DMS114 treated with DMSO at 0.1 percent for 48 hours (cell line): ENCODE data around the gene KRT74.
A peak's percentile ranks its signal among the peaks of the same experiment; 100 is the strongest.
"Not testable (repeated sequence)": the region's sequence is repeated elsewhere in the genome, so short reads cannot be mapped to it uniquely, and the experiment has no call there.

ENCODE experiments used
- DNase-seq: peaks from one replicate; lab custom pipeline; 2025; ENCODE audit not compliant: unreplicated experiment; lab: John Stamatoyannopoulos, UW

The KRT74 gene

DNA sequence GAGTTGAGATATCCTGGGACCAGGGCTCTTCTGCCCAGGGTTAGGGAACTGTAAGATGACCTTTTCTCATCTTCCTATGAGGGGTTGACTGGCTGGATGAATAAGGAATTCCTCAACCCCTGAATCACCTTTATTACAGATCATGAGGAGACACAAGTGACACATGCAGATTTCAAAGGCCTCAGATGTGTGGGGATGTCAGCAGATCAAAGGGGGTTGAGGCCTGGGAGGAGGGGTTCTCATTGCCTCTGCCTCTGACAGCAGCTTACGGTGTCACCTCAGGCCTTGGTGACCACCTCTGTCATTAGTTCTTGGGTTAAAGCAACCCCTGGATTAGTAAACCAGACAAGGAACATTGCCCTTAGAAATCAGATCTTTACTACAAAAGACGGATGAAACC lies 29.7 kb upstream of the KRT74 start:
- no peak for DNase-seq

DNA sequence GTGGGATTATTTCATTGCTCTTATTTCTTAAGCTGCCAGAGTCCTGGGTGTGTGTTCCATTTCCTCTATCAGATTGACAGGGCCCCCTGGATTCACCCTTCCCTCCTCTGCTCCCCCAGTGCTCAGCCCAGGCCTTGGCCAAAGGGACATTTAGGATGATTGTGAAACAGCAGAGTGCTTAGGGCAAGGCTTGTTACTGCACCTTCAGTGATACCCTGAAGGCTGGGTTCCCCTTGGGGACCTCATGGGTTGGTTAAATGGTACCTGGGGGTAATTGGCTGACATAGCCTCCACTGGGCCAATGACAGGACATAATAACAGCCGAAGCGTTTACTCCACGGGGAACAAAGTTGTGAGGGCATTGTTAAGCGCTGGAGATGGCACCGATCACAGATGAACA lies 28.9 kb upstream of the KRT74 start:
- DNase-seq, result no peak

DNA sequence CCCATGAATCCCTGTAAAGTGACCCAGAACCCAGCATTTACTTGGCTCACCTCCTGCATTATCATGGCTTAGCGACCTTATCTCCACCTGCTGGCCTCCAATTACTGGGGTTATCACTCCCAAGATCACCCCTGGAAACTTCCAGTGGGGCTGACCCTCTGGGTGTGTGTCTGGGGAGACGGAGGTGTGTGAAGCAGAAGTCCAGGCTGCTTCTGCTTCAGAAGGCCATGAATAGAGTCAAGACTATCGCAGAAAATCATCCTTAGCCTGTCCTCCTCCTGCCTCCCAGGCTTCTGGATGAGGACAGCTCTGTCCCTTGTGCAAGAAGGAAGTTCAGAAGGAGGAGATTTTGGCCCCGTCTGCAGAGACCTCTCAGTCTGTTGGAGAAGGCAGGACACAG lies 28.0 kb upstream of the KRT74 start:
- DNase-seq, result no peak

DNA sequence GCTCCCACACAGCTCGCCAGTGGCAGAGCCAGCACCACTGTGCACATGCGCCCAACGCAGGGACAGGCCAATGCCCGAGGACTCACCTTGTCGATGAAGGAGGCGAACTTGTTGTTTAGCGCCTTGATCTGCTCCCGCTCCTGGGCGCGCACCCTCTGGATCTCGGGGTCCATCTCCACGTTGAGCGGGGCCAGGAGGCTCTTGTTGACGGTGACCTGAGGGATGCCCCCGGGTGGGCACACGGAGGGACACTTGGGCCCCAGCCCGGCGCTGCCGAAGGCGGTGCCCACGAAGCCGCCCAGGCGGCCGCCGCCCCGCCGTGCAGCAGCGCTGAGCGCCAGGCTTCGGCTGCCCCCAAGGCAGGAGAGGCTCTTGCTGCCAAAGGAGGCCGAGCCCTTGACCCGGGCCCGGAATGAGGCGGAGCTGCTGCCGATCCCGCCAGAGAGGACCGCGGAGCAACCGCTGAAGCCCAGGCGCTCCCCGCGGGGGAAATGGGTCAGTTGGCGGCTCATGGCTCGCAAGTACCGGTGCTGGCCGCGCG lies 27.4 kb upstream of the KRT74 start, which contains the start of gene KRT72:
Gene KRT72 (minus strand): TSS at position 523 of the 541 bp plus-strand sequence. CDS start 11 bp downstream, at position 512.
- DNase-seq, result no peak

DNA sequence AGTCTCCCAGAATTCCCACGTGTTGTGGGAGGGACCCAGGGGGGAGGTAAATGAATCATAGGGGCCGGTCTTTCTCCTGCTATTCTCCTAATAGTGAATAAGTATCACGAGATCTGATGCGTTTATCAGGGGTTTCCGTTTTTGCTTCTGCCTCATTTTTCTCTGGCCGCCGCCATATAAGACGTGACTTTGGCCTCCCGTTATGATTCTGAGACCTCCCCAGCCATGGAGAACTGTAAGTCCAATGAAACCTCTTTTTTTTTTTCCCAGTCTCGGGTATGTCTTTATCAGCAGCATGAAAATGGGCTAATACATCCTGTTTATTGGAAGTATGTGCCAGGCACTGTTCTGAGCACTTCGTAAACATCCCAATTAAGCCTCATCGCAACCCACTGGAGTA lies 26.8 kb upstream of the KRT74 start:
- DNase-seq, result no peak

DNA sequence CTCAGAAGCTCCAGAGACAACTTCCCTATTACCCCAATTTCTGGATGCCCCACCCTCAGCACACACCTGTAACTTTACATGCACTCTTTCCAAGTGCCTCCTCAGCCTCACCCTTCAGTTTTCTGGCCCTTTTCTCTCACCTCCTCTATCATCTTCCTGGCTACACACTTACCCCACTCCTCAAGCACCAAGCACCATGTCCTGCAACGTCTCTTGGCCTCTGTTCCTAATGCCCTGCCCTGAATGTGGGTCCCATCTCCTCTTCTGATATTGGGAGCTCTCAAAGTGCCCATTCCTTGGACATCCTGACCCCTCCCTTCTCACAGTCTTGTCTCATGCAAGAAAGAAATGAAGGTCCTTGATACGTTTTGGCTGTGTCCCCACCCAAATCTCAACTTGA lies 26.4 kb upstream of the KRT74 start:
- no peak for DNase-seq

DNA sequence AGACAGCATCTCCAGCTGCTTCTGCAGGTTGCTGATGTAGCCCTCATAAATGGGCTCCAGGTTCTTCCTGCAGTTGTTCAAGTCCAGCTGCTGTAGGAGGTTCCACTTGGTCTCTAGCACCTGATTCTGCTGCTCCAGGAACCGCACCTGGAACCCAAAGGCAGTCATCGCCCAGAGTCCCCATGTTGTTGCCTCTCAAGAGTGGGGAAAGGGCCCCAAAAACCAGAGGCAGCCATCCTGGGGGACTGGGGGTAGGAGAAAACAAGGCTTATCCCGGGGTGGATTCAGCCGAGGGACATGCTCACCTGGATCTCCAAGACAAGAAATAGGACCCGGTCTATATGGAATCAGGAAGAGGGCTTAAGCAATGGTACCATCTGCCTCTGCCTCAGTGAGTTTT lies 25.3 kb upstream of the KRT74 start:
- DNase-seq, result no peak

DNA sequence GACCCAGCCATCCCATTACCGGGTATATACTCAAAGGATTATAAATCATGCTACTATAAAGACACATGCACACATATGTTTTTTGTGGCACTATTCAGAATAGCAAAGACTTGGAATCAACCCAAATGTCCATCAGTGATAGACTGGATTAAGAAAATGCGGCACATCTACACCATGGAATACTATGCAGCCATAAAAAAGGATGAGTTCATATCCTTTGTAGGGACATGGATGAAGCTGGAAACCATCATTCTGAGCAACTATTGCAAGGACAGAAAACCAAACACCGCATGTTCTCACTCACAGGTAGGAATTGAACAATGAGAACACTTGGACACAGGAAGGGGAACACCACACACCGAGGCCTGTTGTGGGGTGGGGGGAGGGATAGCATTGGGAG lies 20.6 kb upstream of the KRT74 start:
- not testable (repeated sequence) for DNase-seq

DNA sequence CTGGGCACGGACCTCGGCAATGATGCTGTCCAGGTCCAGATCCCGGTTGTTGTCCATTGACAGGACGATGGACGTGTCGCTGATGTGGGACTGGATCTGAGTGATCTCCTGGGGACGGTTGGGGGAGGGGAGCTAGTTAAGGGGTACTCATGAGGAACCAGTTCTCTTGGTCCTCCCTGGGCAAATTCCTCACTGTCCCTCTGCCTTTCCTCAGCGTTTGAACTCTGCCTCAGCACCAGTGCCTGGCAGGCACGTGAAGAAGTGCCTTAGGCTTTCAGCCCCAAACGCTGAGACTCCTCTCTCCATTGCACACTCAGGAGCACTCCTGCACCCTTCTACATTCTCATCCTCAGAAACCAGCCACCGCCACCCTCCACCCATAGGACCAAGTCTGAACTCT lies 17.9 kb upstream of the KRT74 start:
- DNase-seq, result no peak

DNA sequence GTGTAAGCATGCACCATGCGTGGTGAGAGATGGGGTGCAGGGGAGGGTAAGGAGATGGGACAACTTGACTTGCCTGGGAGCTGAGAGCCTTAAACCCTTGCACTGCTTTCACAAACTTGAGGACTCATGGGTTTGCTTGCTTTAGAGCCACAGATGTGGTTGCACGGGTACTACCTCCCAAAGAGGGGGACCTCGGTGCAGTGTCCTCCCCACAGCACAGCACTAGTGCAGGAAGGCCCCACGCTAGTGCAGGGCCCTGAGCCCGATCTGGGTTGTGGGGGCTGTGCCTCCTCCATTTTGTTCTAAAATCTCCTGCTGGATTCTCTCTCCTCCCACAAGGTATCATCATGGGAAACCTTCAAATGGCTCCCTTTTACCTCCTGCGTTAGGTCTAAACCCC lies 16.4 kb upstream of the KRT74 start:
- DNase-seq, result no peak

DNA sequence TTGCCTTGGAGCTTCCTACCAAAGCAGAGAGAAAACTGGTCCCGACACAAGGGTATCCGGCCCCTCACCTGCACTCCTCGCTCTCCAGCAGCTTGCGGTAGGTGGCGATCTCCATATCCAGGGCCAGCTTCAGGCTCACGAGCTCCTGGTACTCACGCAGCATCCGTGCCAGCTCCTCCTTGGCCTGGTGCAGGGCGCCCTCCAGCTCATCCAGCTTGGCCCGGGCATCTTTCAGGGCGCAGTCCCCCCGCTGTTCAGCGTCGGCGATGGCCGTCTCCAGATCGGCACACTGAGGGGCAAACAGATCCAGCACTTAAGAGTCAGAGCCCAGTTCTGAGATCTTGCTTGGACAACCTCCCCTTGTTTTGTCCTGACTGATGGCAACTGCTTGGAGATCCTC lies 13.9 kb upstream of the KRT74 start:
- no peak for DNase-seq

DNA sequence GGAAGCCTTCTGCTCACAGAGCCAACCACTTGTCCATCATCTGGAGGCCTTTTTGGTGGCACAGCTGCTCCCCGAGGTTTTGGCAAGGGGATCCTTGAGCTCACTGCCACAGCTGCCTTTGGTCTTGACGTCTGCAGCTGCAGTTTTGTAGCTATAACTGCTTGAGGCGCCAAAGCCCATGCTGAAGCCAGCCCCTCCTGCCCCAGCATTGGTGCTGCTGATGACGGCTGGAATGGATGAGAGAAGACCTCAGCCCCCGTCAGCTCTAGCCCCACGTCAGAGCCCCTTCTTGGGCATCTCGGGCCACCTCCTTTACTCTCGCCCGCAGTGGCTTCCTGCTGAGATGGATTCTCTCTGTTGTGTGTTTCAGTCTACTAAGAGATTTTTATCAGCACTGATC lies 12.3 kb upstream of the KRT74 start:
- DNase-seq, result no peak

DNA sequence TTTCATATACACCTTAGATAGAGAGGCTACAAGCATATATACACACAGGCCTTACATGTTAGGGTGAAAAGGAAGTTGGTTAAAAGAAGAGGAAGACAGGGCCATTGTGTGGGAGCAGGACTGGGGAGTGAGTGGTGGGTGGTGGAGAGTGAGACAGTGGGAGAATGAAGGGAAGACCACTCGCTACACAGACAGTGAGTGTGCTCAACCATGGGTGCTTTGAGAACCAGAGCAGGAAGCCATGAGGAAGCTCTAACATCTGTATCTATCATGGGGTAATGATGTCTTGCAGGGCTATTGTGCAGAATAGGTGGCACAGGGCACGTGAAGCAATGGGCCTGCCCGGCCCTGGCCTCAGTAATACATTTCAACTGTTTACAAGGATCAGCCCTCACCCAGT lies 11.4 kb upstream of the KRT74 start:
- no peak for DNase-seq

DNA sequence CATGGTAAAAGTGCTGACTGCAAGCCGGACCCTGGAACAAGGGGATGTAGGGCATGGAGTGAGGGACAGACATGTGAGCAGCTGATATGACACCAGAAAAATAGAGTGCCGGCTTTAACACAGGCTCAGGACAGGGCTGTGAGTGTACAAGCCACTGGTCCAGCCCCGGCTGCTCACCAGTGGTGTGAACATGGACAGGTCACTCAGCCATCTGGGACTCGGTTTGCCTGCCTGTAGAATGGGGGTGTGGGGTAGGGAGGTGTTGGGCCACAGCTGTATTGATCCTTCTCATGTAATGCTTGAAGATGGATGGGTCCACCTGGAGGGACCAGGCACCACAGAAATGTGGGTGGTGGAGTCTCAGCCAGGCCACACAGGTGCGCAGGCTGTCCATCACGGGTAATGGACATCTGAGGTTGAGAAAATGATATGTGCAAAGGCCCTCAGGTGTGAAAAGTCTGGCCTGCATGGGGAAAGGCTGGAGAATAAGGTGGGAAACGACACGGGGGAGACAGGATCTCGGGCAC lies 10.6 kb upstream of the KRT74 start:
- no peak for DNase-seq

DNA sequence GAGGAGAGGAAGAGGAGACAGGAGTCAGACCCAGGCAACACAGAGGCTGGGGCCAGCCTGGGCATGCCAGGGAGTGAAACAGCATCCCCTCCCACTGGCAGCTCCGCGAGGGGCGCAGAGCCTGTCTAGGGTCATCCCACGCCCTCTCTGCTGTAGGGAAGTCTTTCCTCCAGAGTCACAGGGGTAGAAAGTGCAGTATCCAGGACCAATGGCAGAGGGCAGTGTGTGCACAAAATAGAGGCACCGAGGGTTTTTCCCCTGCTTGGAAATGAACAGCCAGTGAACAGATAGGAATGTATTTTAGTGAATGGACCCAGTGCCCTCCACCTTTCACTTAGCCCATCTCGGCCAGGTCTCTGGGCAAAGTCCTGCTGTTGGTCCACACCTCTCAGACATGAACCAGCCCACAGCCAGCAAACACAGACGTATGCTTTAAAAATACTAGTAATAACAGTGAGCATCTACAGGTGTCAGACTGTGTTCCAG lies 9.4 kb upstream of the KRT74 start:
- peak; percentile 64 for DNase-seq

DNA sequence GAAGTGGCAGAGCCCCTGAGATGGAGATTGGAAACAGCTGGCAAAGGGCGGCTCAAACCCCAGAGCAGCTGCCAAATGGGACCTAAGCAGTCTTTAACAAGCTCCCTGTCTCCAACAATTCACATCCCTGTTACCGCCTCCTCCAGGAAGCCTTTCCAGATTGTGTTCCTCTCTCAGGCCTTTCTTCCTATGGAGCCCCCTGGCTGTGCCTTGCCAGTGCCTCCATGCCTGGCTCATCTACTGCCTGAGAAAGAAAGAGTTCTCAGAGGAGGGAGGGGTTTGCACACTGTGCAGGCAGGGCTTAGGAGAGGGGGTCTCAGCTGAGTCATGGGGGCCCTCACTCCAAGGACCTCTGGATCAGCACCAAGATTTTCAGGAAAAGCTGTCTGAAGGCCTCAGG lies 8.8 kb upstream of the KRT74 start:
- DNase-seq, result no peak

DNA sequence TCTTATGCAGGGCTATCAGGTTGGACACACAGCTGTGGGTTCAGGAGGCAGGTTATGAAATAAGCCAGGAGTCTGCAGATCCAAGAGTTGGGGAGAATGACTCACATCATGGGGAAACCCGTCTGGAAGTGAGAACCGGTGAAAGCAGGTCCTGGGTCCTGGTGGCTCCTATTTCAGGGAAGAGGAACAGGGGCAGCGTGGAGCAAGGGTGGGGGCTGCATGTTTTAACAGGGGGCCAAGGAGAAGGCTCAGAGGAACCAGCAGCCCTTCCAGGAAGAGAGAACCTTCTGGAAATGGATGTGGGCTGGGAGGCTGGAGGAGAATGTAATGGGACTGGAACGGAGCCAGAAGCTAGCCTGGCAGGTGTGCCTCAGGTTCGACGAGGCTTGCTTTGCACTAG lies 7.8 kb upstream of the KRT74 start:
- DNase-seq, result no peak

DNA sequence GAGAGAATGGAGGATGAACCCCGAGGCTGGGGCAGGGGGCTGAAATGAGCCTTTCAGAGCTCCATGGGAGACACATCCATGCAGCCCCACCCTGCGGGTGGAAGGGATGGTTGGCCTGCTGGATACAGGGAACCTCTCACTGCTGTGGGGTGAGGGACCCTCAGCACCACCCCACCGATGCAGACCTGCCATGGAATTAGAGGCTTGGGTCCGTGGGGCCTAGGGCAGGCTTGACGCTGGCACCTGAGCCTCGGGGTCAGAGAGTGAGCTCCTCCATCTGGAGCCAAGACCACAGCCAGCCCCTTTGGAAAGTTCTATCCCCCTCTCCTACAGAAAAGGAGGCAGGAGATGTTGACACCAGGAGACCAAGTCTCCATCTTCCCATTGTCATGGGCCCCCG lies 7.4 kb upstream of the KRT74 start:
- no peak for DNase-seq

DNA sequence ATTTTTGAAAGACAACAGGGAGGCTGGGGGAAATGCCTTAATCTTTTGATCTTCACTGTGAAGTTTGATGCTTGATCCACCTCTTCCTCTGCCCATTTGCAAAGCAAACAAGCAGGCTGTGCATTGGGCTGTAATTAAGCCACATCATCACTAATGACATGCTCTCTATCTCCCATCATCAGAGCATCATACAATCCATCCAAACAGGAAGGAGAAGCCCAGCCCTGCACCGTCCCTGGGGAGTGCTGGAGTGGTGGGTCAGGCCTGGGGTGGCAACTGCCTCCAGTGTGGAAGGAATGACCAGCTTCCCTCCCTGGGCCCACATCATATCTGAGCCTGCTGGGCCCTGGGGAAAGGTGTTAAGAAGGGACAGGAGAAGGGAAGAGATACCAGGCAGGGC lies 6.9 kb upstream of the KRT74 start:
- DNase-seq, result no peak

DNA sequence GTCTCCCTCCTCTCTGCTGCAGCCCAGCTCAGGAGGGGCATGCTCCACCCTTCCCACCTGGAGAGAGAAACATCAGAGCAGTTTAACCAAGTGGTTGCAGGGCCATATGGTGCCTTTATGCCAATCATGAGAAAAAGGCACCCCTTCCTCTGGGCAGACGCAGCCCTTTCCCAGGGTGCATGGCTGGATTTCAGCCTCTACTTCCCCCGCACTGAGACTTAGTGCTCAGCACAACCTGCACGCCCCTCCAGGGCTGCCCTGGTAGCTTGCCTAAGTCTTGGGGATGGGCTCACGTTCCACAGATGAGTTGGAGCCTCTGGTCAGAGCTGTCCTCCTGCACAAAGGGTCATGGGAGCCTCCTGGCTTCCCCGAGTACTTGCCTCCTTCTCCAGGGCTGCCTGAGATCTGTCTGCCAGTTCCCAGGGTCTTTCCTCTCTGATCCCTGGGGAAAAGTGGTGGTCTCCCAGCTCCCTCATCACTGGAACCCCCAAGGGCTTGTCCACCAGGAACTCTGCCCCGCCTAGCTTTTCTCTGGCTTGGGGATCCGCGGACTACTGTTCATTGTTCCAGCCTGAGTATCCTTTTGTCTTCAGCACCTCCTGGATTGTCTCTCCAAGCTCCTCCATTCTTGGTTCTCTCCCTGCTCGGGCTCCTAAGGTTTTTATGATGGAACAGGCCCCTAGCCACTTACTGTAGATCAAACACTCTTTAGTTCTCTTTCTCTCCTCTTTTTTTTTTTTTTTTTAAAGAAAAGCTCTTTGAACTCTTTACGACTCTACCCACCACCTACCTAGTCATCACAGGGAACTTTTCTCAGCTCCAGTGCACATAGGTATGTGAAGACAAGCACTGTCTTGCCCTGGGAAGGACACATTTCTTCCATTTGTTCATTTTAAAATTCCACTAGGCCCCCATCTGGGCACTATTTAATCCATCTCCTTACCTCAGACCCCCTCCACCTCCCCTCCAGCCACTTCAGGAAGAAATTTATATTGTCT lies 6.1 kb upstream of the KRT74 start:
- no peak for DNase-seq

DNA sequence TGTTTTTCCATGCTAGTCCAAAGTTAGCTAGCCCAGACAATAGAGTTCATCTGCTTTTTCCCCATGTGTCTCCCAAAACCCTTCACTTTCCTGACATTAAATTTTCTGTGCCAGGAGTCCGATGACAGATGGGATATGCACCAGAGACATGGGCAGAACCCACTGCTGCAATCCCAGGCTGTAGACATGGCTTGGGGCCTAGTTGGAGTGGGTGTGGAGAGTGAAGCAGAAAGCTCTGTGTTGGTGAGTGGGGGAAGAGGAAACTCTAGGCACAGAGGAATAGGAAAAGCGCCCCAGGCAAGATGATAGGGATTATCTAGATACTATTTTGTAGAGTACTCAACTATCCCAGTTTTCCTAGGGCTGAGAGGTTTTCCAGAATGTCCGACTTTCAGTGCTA lies 4.8 kb upstream of the KRT74 start:
- no peak for DNase-seq

DNA sequence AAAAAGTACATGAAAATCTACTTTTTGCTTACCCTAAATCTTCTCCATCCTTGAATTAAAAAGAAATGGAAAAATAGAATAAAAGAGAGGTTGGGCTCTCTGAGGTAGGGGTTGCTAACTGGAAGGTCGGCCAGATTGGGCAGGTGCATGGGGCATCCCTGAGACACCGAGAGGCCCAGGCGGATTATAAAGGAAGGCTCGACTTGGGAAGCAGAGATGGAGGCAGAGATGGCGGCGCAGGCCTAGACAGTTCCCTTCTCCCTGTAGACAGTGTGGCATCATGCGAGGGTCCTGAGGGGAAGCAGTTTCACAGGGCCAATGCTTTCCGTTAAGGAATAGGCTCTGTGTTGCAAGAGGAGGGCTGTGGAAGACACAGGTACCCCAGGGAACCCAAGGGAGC lies 3.7 kb upstream of the KRT74 start:
- no peak for DNase-seq
